HepG2 (cell line): ENCODE measurements around the gene RAP1GAP2.

Source experiments
- STAT6 ChIP-seq: sonication (generic); formaldehyde crosslinking; IDR thresholded peaks from 2 replicates; pipeline ENCODE4 v1.4.0; 2020; ENCODE audit warnings: missing genetic modification reagents, mild to moderate bottlenecking, borderline replicate concordance
- TBL1XR1 ChIP-seq: fragments of 150-350 bp; IDR thresholded peaks from 2 replicates; pipeline ENCODE4 v1.6.1; 2014; ENCODE audit warnings: borderline replicate concordance, low read length; ENCODE audit not compliant: partially characterized antibody

- TF ChIP-seq STAT6 (CRISPR knock-in tag) (no peak), TBL1XR1 (no peak)
These were observed 143.6 kb downstream of the RAP1GAP2 start for GRCh38 chr17:2939714-2940351.
